Measurements from ENCODE around the gene SHISA7. TPM values are rescaled to one million over a fixed set of nuclear protein-coding genes. Genes with fewer than 3 reads are reported as not detected.

SHISA7 gene
- polyA plus RNA-seq, 3 donors, result 0.01 TPM; not detected in 2

GRCh38 chr19:55460670-55461258 lies 17.7 kb upstream of the SHISA7 start:
- peak overlapping the region; percentile 86 for H3K9ac ChIP-seq (ENCODE audit: insufficient read depth, low read length, poor library complexity, severe bottlenecking)
- H3K27ac Mint-ChIP-seq, result peak overlapping the region; percentile 46 to 94 (median 81)

More at GRCh38 chr19:55460670-55461258, 17.7 kb upstream of the SHISA7 start:
- H2AFZ ChIP-seq (ENCODE audit: insufficient read depth, low read depth, low read length, poor library complexity, severe bottlenecking), result peak overlapping the region; percentile 84
- Mint-ChIP-seq H3K4me3 (peak overlapping the region; percentile 87 to 94), H3K27me3 (ENCODE audit: low read depth in 3 of 3) (peaks cover 0 to 3% (median 3%) of the 10 kb centered on the region in 3 donors), H3K9me3 (peaks cover 0 to 2% (median 0%) of the 10 kb centered on the region in 7 donors), H3K4me1 (peaks cover 18% of the 10 kb centered on the region), H3K36me3 (peaks cover 0 to 12% of the 10 kb centered on the region in 2 donors)
- H3K79me2 ChIP-seq (ENCODE audit: insufficient read depth, low read length), result no peaks in the 10 kb centered on the region
- H3K4me1 ChIP-seq (ENCODE audit: control insufficient read depth in 1 of 2, insufficient read depth in 2 of 2, low read length in 2 of 2), result peaks cover 15 to 24% of the 10 kb centered on the region in 2 donors
- WGBS (ENCODE audit: insufficient coverage), result 52% methylated on average over 14 of the region's 24 CpGs
- no peaks in the 10 kb centered on the region for H4K20me1 ChIP-seq (ENCODE audit: insufficient read depth, low read length)
- no peaks in the 10 kb centered on the region for H3K27me3 ChIP-seq (ENCODE audit: control insufficient read depth in 2 of 2, insufficient read depth in 2 of 2, low read length in 2 of 2)
- peak; percentile 21 to 41 (median 23) for DNase-seq
- TF ChIP-seq CTCF (IDR thresholded peaks at IDR 0.05), result no peak
- peak overlapping the region; percentile 76 to 90 for H3K27ac ChIP-seq (ENCODE audit: low read depth in 1 of 2, low read length in 2 of 2)
- H3K4me2 ChIP-seq (replicated peaks; ENCODE audit: extremely low read depth, low read length, poor library complexity, severe bottlenecking), result peak overlapping the region; percentile 77
- peak overlapping the region; percentile 48 to 83 (median 72) for H3K4me3 ChIP-seq (replicated peaks in 1 of 3; ENCODE audit: low read depth in 2 of 3, low read length in 3 of 3)
- no peaks in the 10 kb centered on the region for H3K36me3 ChIP-seq (replicated peaks in 1 of 2; ENCODE audit: control insufficient read depth in 1 of 2, insufficient read depth in 2 of 2, low read length in 2 of 2)
- H3K9me3 ChIP-seq (replicated peaks in 1 of 2; ENCODE audit: control insufficient read depth in 1 of 2, insufficient read depth in 1 of 2, low read length in 2 of 2), result no peaks in the 10 kb centered on the region
- intact Hi-C loops (cut with micrococcal nuclease), result loop anchor here in 1 of 2 donors (2.0 kb wide), 1 partner anchor 52 kb away; no protein-coding TSS in a partner anchor

Data from CD14-positive monocyte (primary cell).